Measurements from ENCODE around the gene GLYATL3.
"Not testable (repeated sequence)": the region's sequence is repeated elsewhere in the genome, so short reads cannot be mapped to it uniquely, and the experiment has no call there.

GLYATL3 gene

DNA sequence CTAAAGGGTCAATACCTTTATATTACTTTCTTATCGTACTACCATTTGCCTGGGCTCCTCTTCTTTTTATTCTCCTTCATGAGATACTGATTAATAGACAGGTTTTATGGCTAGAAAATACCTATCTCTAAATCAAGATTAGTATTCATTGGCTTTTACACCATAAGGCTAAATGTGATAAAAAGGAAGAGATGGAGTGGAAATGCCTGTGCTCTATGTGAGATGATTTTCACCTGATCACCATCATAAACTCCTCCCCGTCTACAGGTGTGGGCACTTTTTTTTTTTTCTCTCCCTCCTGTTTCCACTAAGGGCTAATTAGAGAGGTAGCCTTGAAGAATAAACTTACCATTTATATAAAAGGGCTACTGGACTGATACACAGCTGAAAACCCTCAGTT lies at the start of gene GLYATL3:
GLYATL3 (plus strand) TSS at position 301 of the 400 bp plus-strand sequence. CDS start 12,068 bp downstream, outside the sequence.
- DNase-seq, result peak in 2 of 3 experiments; percentile 9 to 29

DNA sequence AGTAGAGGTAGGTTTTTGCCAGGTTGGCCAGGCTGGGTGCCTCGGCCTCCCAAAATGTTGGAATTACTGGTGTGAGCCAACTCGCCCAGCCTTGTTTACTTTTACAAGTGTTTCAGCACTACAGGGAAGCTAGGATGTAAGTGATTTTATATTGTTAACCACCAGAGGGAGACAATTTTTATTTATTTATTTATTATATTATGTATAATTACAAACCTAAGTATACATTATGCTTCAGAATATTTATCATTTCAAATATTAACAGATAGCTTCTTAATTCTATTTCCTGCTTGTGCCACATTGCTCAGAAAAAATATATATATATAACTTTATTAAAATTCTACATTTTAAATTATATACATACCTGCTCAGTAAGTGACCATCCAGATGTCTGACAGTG lies 46.5 kb upstream of the GLYATL3 start:
- DNase-seq, result peak in 1 of 3 experiments; percentile 11

DNA sequence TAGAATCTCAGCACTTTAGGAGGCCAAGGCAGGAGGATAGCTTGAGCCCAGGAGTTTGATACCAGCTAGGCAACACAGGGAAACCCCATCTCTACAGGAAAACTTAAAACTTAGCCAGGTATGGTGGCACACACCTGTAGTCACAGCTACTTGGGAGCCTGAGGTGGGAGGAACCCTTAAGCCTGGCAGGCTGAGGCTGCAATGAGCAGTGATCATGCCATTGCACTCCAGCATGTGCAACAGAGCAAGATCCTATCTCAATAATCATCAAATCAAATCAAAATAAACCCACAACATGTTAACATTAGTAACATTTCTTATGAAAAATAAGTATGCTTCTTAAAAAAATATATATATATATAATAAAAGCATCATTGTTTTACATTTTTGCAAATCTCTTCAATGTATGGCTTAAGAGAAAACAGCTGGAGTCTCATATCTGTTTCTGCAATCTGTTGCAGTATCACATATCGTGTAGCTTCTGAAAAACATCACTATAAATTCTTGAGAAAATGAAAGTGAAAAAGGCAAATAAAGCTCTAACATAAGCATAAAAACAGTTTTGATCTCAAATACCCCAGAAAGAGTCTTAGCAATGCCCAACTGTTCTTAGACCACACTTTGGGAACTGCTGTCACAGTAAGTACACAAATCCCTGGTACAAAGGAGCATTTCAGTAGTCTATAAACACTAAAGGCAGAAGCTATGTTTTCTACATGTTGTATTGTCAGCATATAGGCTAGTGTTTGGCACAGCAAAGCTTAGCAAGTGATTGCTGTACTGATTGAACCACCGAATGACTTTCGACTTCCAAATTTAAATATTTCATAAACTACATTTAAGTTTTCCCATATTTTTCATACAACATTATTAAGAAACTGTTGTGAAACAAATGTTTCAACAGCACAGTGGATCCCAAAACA lies 44.7 kb upstream of the GLYATL3 start:
- no peak for DNase-seq

DNA sequence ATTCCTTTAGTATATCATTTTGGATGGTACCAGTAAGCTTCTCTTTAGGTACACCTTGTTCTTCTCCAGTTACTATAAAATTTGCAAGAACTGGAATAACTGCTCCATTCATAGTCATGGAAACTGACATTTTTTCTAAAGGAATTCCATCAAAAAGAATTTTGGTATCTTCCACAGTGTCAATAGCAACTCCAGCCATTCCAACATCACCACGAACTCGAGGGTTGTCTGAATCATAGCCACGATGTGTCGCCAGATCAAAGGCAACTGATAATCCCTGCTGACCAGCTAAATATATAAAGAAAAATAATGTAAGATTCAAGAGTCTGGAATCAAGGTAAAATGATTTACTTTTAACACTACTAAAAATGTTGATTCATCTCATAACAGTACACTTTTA lies 42.0 kb upstream of the GLYATL3 start:
- no peak for DNase-seq

GRCh38 chr6:49462071-49462470 lies 37.7 kb upstream of the GLYATL3 start:
- peak in 1 of 3 experiments; percentile 31 for DNase-seq

GRCh38 chr6:49462599-49462926 lies 37.2 kb upstream of the GLYATL3 start:
- DNase-seq, result peak in 2 of 3 experiments; percentile 33 to 62

GRCh38 chr6:49462927-49463611 lies 36.7 kb upstream of the GLYATL3 start, which contains the start of the genes CENPQ and MMUT:
Gene CENPQ (plus strand): TSS chr6:49463370. CDS start chr6:49470177, 6,807 bp downstream.
Gene MMUT (minus strand): TSS chr6:49463253. CDS start chr6:49459466, 3,787 bp downstream.
- peak; percentile 92 to 97 (median 92) for DNase-seq

DNA sequence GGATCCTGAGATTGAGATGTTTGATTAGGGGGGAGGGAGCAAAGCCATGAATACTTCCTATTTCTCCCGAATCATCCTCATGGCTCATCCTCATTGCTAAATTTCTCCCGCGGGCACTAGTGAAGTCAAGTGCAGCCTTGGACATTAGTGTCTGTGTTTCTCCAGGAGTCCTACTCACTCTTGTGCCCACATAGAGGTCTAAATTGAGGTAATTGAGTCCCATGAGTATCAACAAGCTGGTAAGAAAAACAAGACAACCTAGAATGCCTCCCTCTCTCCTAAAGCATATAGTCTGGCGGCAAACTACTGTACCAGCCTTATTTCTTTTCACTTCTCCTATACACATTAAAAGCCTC lies 36.1 kb upstream of the GLYATL3 start:
- DNase-seq, result no peak

- DNase-seq, result no peak
Measured at GRCh38 chr6:49464691-49465090, 35.0 kb upstream of the GLYATL3 start.

- DNase-seq, result no peak
Measured at GRCh38 chr6:49468042-49468441, 31.7 kb upstream of the GLYATL3 start.

DNA sequence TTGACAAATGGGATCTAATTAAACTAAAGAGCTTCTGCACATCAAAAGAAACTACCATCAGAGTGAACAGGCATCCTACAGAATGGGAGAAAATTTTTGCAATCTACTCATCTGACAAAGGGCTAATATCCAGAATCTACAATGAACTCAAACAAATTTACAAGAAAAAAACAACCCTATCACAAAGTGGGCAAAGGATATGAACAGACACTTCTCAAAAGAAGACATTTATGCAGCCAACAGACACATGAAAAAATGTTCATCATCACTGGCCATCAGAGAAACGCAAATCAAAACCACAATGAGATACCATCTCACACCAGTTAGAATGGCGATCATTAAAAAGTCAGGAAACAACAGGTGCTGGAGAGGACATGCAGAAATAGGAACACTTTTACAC lies 23.2 kb upstream of the GLYATL3 start:
- DNase-seq, result not testable (repeated sequence)

- no peak for DNase-seq
Measured at GRCh38 chr6:49479308-49479970, 20.3 kb upstream of the GLYATL3 start.

DNA sequence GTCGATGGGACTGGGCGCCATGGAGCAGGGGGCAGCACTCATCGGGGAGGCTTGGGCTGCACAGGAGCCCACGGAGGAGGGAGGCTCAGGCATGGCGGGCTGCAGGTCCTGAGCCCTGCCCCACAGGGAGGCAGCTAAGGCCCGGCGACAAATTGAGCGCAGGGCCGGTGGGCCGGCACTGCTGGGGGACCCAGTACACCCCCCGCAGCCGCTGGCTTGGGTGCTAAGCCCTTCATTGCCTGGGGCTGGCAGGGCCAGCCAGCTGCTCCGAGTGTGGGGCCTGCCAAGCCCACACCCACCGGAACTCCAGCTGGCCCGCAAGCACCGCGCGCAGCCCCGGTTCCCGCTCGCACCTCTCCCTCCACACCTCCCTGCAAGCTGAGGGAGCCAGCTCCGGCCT lies 17.9 kb upstream of the GLYATL3 start:
- DNase-seq, result not testable (repeated sequence)

DNA sequence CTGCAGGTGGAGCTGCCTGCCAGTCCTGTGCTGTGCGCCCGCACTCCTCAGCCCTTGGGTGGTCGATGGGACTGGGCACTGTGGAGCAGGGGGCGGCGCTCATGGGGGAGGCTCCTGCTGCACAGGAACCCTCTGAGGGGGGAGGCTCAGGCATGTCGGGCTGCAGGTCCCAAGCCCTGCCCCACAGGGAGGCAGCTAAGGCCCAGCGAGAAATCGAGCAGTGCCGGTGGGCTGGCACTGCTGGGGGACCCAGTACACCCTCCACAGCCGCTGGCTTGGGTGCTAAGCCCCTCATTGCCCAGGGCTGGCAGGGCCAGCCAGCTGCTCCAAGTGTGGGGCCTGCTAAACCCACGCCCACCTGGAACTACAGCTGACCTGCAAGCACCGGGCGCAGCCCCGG lies 16.3 kb upstream of the GLYATL3 start:
- not testable (repeated sequence) for DNase-seq

- no peak for DNase-seq
Measured at GRCh38 chr6:49490633-49491032, 9.1 kb upstream of the GLYATL3 start.

- peak in 2 of 3 experiments; percentile 6 to 63 for DNase-seq
Measured at GRCh38 chr6:49497304-49497703, 2.4 kb upstream of the GLYATL3 start.

- DNase-seq, result no peak
Measured at GRCh38 chr6:49499126-49499525, 597 bp upstream of the GLYATL3 start.

DNA sequence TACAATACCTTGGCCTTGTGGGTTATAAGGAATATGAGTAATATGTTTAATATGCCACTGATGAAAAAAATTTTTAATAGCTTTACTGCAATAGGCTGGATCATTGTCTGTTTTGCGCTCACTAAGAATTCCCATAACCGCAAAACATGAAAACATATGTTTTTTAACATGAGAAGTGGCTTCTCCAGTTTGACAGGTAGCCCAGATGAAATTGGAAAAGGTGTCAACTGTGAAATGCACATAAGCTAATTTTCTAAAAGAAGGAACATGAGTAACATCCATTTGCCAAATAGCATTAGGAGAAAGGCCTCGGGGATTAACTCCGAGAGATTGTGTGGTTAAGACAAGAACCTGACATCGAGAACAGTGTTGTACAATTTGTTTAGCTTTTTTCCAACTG lies 4.9 kb downstream of the GLYATL3 start:
- no peak for DNase-seq

DNA sequence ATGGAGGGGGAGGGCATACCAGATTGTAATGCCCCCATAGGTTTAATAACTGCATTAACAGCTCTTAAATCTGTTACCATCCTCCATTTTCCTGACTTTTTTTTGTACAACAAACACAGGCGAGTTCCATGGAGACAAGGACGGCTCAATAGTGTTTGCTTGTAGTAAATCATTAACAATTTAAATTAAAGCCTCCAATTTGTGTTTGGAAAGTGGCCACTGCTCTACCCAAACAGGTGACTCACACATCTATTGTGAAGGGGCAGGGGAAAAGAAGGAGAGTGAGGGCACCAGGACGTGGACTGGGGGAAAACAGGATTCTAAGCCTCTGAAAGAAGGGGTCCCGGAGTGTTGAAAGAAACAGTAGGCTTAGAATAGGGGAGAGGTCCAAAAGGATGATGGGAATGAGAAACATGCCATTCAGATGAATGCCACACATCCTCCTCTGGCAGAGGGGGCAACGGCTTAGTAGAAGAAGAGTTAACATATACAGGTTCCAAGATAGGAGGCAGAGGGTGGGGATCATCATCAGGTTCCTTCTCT lies 6.9 kb downstream of the GLYATL3 start:
- no peak for DNase-seq

- DNase-seq, result no peak
Measured at GRCh38 chr6:49509342-49509741, 9.6 kb downstream of the GLYATL3 start.

DNA sequence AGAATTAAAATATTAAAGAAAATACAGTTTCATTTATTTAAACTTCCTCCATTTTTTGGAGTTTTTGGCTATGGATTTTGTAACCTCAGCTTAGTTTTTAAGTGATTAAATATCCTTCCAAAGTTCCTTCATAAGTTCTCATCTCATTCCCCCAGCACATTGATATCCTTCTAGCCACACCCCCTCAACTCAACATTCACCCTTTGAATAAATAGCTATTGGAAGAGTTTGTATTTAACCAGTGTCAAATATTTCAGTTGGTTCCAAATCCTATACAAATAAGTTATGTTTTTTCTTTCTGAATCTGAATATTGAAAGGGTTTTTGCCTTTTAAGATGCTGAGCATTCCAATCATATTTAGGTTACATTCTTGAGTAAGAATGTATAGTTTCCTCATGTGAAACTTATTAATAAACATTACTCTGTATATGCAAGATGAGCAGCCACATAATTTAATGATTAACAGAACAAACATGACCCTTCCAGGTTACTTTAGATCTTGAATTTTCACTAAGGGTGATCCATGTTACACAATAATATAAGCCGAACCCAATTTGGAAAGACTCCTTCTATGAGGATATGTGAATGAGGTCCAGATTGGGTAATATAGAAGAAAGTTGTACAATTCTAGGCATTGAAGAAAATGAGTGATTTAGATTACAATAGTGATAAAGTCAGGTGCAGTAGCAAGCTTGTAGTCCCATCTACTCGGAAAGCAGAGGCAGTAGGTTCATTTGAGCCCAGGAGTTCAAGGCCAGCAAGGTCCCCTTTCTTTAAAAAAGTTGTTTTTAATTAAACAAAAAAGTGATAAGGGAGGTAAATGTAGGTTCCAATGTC lies 13.6 kb downstream of the GLYATL3 start:
- no peak for DNase-seq

All from NCI-H1417 (cell line).